PC-9 (cell line): ENCODE results near the gene APLN.

ENCODE experiments used
- EZH2 ChIP-seq: fragments of 200-600 bp; sonication (generic); IDR thresholded peaks from 2 replicates; pipeline ENCODE4 v1.8.0; 2017; ENCODE audit warnings: antibody characterized with exemption, low read depth
- TF ChIP-seq, protein P1 (sequence below): fragments of 200-600 bp; sonication (generic); conservative IDR thresholded peaks from 2 replicates; pipeline ENCODE4 v1.6.1; 2017; ENCODE audit warnings: mixed run types, antibody characterized with exemption, mild to moderate bottlenecking, moderate library complexity

DNA sequence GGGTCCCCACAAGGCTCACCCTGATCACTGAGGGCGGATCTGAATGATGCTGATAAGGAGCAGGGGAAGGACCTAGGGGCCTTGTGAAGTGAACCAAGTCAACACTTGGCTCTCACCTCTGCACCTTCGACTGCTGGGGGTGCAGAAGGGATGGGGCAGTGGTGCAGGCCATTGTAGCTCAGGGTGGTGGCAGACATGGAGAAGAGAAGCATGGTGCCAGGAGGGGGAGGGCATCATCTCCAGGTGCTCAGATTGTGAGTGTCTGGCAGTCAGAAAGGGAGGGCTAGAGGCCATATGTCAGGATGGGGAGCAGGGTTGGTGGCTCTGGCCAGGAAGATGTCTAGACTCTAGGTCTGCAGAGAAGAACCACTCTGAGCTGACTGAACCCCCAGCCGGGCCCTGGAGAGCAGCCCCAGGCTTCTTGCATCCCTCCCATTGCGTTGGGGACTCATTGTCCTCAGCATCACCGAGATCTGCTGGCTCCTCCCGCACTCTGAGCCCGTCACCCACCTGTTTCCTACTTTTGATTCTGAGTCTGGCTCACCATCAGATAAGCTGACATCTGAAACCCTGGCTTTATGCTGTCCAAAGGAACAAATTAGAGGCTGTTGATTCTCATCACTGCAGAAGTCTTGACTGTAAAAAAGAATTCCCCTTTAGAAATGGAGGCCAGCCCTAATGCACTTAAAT, 3.8 kb downstream of the APLN start:
- TF ChIP-seq, protein P1, sequence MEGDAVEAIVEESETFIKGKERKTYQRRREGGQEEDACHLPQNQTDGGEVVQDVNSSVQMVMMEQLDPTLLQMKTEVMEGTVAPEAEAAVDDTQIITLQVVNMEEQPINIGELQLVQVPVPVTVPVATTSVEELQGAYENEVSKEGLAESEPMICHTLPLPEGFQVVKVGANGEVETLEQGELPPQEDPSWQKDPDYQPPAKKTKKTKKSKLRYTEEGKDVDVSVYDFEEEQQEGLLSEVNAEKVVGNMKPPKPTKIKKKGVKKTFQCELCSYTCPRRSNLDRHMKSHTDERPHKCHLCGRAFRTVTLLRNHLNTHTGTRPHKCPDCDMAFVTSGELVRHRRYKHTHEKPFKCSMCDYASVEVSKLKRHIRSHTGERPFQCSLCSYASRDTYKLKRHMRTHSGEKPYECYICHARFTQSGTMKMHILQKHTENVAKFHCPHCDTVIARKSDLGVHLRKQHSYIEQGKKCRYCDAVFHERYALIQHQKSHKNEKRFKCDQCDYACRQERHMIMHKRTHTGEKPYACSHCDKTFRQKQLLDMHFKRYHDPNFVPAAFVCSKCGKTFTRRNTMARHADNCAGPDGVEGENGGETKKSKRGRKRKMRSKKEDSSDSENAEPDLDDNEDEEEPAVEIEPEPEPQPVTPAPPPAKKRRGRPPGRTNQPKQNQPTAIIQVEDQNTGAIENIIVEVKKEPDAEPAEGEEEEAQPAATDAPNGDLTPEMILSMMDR: no peak
- no peak for TF ChIP-seq EZH2
